Heart right ventricle (tissue), 16 donors: ENCODE measurements around the gene RPS6KA5. TPM values are rescaled to one million over a fixed set of nuclear protein-coding genes. Genes with fewer than 3 reads are reported as not detected.
"Not testable (repeated sequence)": the region's sequence is repeated elsewhere in the genome, so short reads cannot be mapped to it uniquely, and the experiment has no call there.

Source experiments
- ATAC-seq, 8 donors: fragments of 200-7000 bp; cut with Tn5 transposase; one replicate each; pipeline ENCODE4 v1.9.1; 2020; ENCODE audit warnings: mild to moderate bottlenecking in 8 of 8, moderate library complexity in 8 of 8, moderate number of reproducible peaks in 1 of 8
- DNase-seq, 2 donors: peaks; one replicate each; pipeline ENCODE4 v3.0.0-alpha.2; 2020
- H3K27ac ChIP-seq, 10 donors: fragments of 200-600 bp; sonication (generic) in 2 of 10; one replicate each; pipeline versions ENCODE4 v1.5.0 to v1.8.0; 2020 to 2022; ENCODE audit warnings: mild to moderate bottlenecking in 3 of 10
- H3K27me3 ChIP-seq, 7 donors: fragments of 200-600 bp; one replicate each; pipeline ENCODE4 v1.8.0; 2021 to 2022; ENCODE audit warnings: mild to moderate bottlenecking in 2 of 7
- H3K36me3 ChIP-seq, 9 donors: fragments of 200-600 bp; sonication (generic) in 1 of 9; one replicate each; pipeline versions ENCODE4 v1.5.0 to v1.8.0; 2020 to 2022; ENCODE audit warnings: mild to moderate bottlenecking in 2 of 9
- H3K4me1 ChIP-seq, 9 donors: fragments of 200-600 bp; sonication (generic) in 1 of 9; one replicate each; pipeline versions ENCODE4 v1.5.0 to v1.8.0; 2020 to 2022; ENCODE audit warnings: mild to moderate bottlenecking in 4 of 9
- H3K4me3 ChIP-seq, 10 donors: fragments of 200-600 bp; sonication (generic) in 2 of 10; one replicate each; pipeline versions ENCODE4 v1.5.0 to v1.8.0; 2020 to 2022; ENCODE audit warnings: mild to moderate bottlenecking in 7 of 10, moderate library complexity in 2 of 10
- H3K9me3 ChIP-seq, 11 donors: fragments of 200-600 bp in 10 of 11; sonication (generic) in 2 of 11; one replicate each; pipeline versions ENCODE4 v1.5.0 to v1.8.0; 2013 to 2022; ENCODE audit warnings: mild to moderate bottlenecking in 2 of 11, control low read depth in 1 of 11, moderate library complexity in 1 of 11
- CTCF ChIP-seq, 9 donors: fragments of 200-600 bp; sonication (generic) in 2 of 9; IDR thresholded peaks; one replicate each; pipeline versions ENCODE4 v1.5.0 to v1.8.0; 2021 to 2022; ENCODE audit warnings: antibody characterized with exemption in 9 of 9, mild to moderate bottlenecking in 5 of 9, moderate library complexity in 1 of 9
- WGBS, 2 donors: extraction: QIAGEN DNeasy Blood & Tissue Kit; methylation state at CpG; one replicate each; pipeline ENCODE4 v1.1.7; 2013; ENCODE audit warnings: inconsistent platforms in 1 of 2; 5-methylcytosine and 5-hydroxymethylcytosine counted together
- intact Hi-C, 10 donors: fragments of 100-400 bp; cut with DNase I; formaldehyde crosslinking; loops; one replicate each; pipeline versions ENCODE4 v1.11.1 to v1.14.2; 2022
- polyA plus RNA-seq, 2 donors: library from polyadenylated mRNA; stranded (reverse); fragments of 200-250 nt; gene quantifications; one replicate each; pipeline ENCODE4 v1.2.3, GENCODE V29; 2013
- total RNA-seq, 10 donors: library from RNA; stranded (reverse); fragmentation: NEBNext Ultra II Directional in 3 of 10; extraction: Animal tissue kit (Norgen Biotek cat#: 25700) in 3 of 10; gene quantifications; one replicate each; pipeline versions ENCODE4 v1.2.1 to v1.2.4, GENCODE V29; 2021 to 2023
- donor health status: Arrhythmogenic right ventricular cardiomyopathy.
- donor health status: ischemic (EF 13 %, LVEDD 7.1; RV severe dilation, severe dysfunction).
- donor health status: healthy with polysubstance abuse.
- donor health status: DM: no; HTN: yes; CAD: no.
- donor health status: DM: no; HTN: no; CAD: no.
- donor health status: ischemic (EF 25% LVEDD 6.9; RV normal size, moderate dysfunction).
- donor health status: ischemic (EF 25% LVEDD 5.7; RV mildly dilated, moderate dysfunction).
- donor health status: healthy.
- donor health status: DM: yes; HTN: yes; CAD: no.
- donor health status: Ischemic cardiomyopathy.
- donor health status: ischemic (EF 35%, LVEDD 5.7; RV mildly dilated, moderate dysfunction).
- donor health status: nonischemic (EF 11% LVEDD 7.7; RV severe dilation, severe dysfunction).
- donor health status: DM: yes; HTN: yes; CAD: no.
- donor health status: PGD.
- donor health status: ischemic (EF 29% LVEDD 5.4; RV normal size, mild dysfunction).
- donor health status: nonischemic (EF 23%, LVEDD 6.1; RV moderate dilation, normal function).

The RPS6KA5 gene
- total and polyA plus RNA-seq, 12 donors: 0.84 to 22.5 (median 9.2) TPM

GRCh38 chr14:90956273-90956672, 104.2 kb downstream of the RPS6KA5 start:
- intact Hi-C loops: no loop called here
- H3K4me1 ChIP-seq: peaks cover 0 to 2% (median 0%) of the 10 kb centered on the region in 9 donors
- no peak for TF ChIP-seq CTCF (IDR thresholded peaks at IDR 0.05)

GRCh38 chr14:90953643-90954042, 106.8 kb downstream of the RPS6KA5 start:
- Histone ChIP-seq H3K36me3 (peaks cover 0 to 10% (median 0%) of the 10 kb centered on the region in 9 donors), H3K9me3 (peaks cover 0 to 53% (median 26%) of the 10 kb centered on the region in 11 donors)
- H3K27ac ChIP-seq, H3K27me3 ChIP-seq, H3K4me1 ChIP-seq, DNase-seq, intact Hi-C loops, ATAC-seq, H3K4me3 ChIP-seq: not testable (repeated sequence)
- 82 to 89% methylated on average over 2 of the region's 2 CpGs for WGBS, 2 donors

More at GRCh38 chr14:90956273-90956672, 104.2 kb downstream of the RPS6KA5 start:
- Histone ChIP-seq H3K27ac (no peak overlapping the region), H3K36me3 (peaks cover 0 to 10% (median 0%) of the 10 kb centered on the region in 9 donors), H3K27me3 (no peaks in the 10 kb centered on the region), H3K9me3 (peaks cover 0 to 53% (median 26%) of the 10 kb centered on the region in 11 donors), H3K4me3 (no peak overlapping the region)
- DNase-seq (no peak), ATAC-seq (no peak)

DNA sequence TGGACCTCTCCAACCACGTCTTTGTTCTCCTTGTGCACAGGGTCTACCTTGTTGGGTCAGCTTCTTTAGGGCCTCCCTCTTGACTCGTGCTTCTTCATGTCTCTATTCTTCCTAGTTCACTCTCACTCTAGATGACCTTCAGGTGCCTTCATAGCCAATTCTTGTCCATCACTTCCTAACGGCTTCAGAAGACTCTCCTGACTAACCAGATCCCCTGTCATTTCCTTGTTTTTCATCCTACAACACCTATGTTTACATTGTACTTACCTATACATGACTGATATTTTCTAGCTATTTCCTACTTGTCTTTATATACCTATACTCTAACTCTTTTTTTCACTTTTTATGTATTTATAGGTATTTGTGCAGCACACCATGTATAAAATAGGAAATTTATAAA, 117.1 kb downstream of the RPS6KA5 start:
- peaks cover 0 to 23% (median 14%) of the 10 kb centered on the region in 11 donors for H3K9me3 ChIP-seq
- intact Hi-C loops: no loop called here
- H3K27ac ChIP-seq: no peak overlapping the region
- no peaks in the 10 kb centered on the region for H3K27me3 ChIP-seq
- ATAC-seq (no peak), DNase-seq (no peak)
- TF ChIP-seq CTCF (IDR thresholded peaks at IDR 0.05): no peak
- no peak overlapping the region for H3K4me3 ChIP-seq
- WGBS, 2 donors: 87 to 93% methylated on average over 3 of the region's 3 CpGs
- H3K36me3 ChIP-seq: peaks cover 0 to 16% (median 0%) of the 10 kb centered on the region in 9 donors
- no peaks in the 10 kb centered on the region for H3K4me1 ChIP-seq

GRCh38 chr14:90942511-90942910, 117.9 kb downstream of the RPS6KA5 start:
- Histone ChIP-seq H3K9me3 (peaks cover 0 to 30% (median 14%) of the 10 kb centered on the region in 11 donors), H3K4me1 (no peaks in the 10 kb centered on the region), H3K27me3 (no peaks in the 10 kb centered on the region), H3K4me3 (no peak overlapping the region), H3K27ac (no peak overlapping the region), H3K36me3 (peaks cover 0 to 16% (median 0%) of the 10 kb centered on the region in 9 donors)
- TF ChIP-seq CTCF (IDR thresholded peaks at IDR 0.05): no peak
- intact Hi-C loops: no loop called here
- WGBS, 2 donors: 96 to 99% methylated on average over 2 of the region's 2 CpGs
- DNase-seq (no peak), ATAC-seq (no peak)

GRCh38 chr14:90941706-90942105, 118.7 kb downstream of the RPS6KA5 start:
- H3K27ac ChIP-seq: no peak overlapping the region
- TF ChIP-seq CTCF (IDR thresholded peaks at IDR 0.05): no peak
- DNase-seq (no peak), ATAC-seq (no peak)
- intact Hi-C loops: no loop called here
- H3K4me3 ChIP-seq: no peak overlapping the region
- H3K4me1 ChIP-seq: no peaks in the 10 kb centered on the region
- H3K36me3 ChIP-seq: peaks cover 0 to 16% (median 0%) of the 10 kb centered on the region in 9 donors
- peaks cover 0 to 30% (median 14%) of the 10 kb centered on the region in 11 donors for H3K9me3 ChIP-seq
- no peaks in the 10 kb centered on the region for H3K27me3 ChIP-seq
- 95 to 96% methylated on average over 2 of the region's 2 CpGs for WGBS, 2 donors
